SIG-M5 treated with dmso at 0.1 percent for 504 hours (cell line): Measurements from ENCODE around the gene COX14.
A peak's percentile ranks its signal among the peaks of the same experiment; 100 is the strongest.

Source experiments
- DNase-seq: peaks from one replicate; lab custom pipeline; 2025; ENCODE audit not compliant: unreplicated experiment; lab: John Stamatoyannopoulos, UW

Gene COX14

DNA sequence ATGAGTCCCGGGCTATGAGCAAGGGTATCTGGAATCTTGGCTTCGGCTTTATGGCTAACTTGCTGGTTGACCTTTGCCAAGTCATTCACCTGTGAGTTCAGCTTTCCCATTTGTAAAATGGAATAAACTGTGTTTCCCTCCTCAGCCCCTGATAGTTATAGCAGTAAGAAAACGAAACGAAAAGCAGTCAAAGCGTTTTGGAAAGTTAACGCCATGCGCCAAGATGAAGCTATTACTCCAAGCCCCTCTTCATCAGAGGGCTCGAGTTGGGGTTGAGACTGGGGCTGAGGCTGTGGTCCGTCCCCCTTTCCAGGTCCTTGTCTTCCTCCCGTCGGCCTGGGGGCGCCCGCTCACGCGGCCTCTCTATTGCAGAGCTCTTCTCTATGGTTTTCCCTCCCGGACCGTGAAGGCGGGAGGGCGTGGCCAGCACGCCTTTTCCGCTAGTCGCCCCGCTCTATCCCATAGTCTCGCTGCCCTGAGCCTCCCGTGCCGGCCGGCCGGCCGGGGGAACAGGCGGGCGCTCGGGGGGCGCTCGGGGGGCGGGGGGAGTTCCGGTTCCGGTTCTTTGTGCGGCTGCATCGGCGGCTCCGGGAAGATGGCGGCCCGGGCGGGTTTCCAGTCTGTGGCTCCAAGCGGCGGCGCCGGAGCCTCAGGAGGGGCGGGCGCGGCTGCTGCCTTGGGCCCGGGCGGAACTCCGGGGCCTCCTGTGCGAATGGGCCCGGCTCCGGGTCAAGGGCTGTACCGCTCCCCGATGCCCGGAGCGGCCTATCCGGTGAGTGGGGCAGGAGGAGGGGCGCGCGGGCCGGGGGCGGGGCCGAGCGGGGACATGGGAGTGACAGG lies 27.0 kb upstream of the COX14 start, which contains the start of gene SMARCD1:
TSS of gene SMARCD1 (plus strand) at position 568 of the 840 bp plus-strand sequence. CDS start at position 596, 28 bp downstream.
- DNase-seq, result peak; percentile 95

DNA sequence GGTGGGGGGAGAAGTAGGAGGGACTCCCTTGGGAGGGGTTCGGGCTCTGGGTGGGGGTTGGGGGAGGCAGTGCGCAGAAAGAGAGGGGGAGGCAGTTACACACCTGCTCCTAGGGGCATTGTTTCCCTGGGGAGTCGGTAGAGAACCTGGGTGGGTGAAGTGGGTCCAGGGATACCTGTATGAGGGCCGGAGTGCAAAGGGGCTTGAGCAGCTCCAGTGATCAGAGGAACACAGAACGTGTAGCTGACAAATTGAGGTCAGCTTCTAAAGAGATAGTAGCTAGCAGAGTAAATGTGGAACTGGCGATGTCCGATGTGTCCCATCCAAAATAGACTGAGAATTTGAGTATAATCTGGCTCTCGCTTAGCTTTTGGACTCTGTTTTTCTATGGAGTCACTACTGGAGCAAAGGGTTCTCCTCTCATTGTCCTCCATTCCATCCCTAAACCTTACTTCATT lies 26.4 kb upstream of the COX14 start:
- no peak for DNase-seq

DNA sequence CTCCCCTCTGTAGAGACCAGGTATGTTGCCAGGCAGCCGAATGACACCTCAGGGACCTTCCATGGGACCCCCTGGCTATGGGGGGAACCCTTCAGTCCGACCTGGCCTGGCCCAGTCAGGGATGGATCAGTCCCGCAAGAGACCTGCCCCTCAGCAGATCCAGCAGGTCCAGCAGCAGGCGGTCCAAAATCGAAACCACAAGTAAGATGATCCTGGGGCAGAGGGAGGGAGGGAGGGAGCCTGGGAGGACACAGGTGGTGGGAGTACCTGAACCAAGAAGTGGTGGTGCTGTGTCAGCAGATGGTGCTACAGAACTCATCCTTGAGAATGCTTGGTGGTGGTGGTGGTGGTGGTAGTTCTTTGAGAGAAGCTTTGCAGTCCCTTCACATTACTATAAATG lies 25.9 kb upstream of the COX14 start:
- no peak for DNase-seq

DNA sequence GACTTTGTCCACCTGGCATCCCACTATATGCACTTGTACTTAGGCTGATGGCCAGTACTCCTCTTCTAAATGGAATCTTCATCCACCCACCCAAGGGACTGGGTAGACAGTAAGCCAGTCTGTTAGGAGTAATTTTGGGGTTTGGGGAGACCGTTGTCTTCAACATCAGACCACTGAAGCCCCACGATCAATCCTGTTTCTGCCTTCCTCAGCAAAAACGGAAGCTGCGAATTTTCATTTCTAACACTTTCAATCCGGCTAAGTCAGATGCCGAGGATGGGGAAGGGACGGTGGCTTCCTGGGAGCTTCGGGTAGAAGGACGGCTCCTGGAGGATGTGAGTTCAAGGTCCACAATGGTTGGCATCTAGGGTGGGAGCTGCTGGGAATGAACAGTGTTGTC lies 24.9 kb upstream of the COX14 start:
- DNase-seq, result no peak

DNA sequence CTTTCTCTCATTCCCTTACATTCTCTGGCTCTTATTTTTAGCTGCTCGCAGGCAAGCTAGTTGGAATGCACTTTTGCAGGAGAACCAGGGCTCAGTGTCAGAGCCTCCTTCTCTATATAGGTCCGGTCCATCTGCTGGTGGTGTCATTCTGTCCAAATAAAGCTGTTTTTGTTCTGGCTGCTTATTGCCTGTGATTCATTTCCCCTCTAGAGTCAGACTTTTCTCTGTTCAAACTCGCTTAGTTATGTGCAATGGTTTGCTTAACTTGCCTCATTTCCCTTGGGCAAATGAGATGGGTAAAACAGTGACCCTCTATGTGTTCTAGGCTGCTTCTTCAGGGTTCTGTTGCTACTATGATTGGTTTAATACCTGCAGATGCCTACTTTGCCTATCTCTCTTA lies 24.0 kb upstream of the COX14 start:
- DNase-seq, result no peak

DNA sequence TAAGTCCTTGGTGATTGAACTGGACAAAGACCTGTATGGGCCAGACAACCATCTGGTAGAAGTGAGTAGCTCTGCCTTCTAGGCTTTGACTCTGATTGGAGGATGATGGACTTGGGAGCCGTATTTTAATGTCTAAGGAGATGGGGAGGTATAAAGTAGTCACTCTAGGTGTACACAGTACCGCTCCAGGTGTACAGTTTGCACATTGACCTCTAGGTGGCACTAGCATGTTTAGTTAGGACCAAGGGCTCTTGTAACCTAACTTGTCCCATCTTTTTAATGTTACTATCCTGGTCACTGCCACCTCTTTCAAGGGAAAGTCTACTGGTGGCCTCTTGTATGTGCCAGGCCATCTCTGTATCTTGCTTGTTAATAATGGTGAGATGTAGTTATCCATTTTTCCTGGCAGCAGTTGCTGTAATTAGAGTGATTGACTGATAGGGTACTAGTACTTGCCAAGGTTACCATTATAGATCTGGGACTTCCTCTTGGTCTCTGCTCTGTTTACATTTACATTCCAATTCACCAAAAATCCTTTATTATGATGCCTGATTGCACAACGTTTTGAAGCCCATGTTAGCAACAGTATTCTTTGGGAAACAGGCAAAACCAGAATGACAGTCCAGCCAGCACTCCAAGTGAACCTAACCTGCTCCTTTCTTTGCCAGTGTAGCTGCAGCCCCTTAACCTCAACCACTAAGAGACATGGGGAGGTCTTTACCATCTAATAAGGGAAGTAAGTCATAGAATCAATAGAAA lies 23.3 kb upstream of the COX14 start:
- peak; percentile 62 for DNase-seq

DNA sequence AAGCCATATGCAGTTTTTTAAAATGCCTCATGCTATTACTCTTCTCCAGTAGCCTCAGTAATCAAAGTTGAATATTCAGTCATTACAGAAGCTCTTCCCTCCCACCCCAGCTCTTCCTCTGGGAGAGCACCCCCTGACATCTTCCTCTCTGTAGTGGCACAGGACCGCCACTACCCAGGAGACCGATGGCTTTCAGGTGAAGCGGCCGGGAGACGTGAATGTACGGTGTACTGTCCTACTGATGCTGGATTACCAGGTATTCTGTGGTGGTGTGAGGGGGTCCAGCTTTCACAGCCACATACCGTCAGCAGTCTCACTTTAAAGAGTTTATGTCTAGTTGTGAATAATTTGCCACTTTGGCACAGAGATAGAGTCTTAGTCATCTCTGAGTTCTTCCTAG lies 22.3 kb upstream of the COX14 start:
- DNase-seq, result no peak

DNA sequence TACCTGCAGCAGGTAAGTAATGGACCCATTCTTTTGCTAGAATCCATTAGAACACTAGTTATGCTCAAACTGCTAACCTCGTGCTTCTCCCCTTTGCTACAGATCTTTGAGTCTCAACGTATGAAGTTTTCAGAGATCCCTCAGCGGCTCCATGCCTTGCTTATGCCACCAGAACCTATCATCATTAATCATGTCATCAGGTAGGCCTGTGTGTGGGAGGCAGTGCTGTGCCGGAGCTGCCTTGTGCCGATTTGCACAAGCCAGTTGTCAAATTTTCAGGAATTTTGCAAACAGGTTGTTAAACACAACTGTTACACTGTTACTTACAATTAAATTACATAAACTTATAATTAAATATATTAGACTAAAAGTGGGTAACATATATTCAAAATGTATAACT lies 21.6 kb upstream of the COX14 start:
- DNase-seq, result no peak

DNA sequence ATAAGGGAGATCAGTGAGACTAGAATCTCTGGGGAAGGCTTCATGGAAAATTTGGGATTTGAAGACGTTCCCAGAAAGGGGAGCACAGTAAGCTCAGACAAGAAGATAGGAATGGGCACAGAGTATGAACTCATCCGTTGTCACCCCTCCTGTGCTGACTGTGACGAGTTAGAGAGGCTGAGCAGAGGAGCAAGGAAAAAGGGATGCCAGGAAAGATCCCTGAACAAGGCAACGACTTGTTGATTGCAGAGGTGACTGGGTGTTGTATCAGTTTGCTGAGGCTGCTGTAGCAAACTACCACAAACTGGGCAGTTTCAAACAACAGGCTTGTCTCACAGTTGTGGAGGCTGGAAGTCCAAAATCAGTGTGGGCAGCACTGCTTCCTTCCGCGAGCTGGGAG lies 14.1 kb upstream of the COX14 start:
- no peak for DNase-seq

DNA sequence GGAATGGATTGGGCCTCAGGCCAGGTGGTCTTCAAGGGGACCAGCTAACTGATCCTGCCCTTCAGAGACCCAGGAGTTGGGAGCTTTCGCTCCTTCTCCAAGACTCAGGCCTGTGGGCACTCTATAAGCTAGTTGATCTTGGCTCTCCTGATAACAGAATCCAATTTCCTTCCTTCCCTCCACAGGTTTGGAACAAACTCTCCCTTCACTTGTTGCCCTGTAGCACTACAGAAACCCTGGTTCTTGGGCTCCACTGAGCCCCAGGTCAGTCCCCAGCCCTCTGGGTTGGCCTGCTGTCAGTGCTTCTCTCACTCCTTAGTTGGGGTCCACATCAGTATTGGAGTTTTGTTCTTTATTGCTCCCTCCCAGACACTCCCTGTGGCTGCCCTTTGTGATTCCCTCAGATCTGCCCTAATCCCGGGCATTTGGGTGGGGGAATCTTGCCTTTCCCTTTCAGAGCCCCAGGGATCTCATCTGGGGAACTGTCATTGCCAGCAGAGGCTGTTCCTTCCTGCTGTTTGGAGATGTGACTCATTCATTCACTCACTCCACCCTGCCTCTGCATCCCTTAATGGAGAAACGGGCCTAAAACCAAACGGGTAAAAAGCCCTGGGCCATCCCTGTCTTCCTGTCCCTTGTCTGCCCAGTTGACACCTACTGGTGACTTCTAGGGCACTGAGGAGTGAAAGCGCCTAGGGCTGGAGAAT lies 12.6 kb upstream of the COX14 start:
- DNase-seq, result no peak

DNA sequence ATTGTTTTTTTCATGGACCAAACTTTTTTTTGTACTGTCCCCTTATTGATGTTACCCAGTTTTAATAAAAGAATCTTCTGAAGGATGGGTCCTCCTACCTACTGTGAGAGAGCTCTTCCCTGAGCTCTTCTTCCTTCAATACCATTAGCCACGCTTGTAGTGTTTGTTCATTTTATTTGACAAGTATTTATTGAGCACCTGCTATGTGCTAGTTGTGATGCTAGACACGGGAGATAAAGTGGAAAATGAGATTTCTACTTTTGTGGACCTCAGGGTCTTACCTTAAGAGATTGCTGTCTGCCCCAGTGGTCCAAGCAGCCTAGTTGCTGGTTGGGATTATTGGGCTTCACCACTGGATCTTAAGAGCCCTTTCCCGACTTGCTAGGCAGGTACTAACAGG lies 11.5 kb upstream of the COX14 start:
- no peak for DNase-seq

DNA sequence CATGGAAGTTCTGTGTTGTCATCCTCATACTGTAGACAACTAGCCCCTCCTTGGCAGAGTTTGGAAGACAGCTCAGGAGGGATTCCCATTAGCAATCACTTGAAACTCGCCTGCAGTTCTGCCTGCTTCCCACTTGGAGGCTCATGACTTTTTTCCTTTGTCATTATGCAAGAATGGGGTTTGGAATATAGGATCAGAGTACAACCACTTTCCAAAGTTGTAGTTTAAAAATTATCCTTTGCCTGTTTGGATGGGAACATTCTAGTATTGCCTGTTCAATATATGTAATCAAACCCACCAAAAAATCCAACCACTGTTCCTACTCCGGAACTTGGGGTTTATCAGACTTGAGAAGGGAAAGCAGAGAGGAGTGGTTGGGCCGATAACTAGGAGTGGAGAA lies 10.4 kb upstream of the COX14 start:
- DNase-seq, result peak; percentile 20

DNA sequence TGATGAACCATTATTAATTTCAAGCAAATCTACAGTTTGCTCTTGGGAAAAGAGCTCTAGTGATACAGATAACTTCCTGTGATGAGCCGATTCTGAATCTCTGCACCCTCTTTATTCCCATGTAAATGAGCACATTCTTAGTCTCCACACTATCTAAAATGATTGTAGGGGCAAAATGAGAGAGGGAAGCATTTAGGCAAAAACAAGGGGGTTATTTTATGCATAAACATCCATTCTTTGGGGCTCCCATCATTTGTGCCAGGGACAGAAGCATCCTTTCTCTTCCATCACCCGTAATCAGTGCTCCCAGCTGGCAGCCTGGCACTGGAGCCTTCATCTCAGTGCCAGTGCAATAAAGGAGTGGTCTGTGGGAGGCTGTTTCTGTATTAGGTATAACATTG lies 9.9 kb upstream of the COX14 start:
- DNase-seq, result no peak

DNA sequence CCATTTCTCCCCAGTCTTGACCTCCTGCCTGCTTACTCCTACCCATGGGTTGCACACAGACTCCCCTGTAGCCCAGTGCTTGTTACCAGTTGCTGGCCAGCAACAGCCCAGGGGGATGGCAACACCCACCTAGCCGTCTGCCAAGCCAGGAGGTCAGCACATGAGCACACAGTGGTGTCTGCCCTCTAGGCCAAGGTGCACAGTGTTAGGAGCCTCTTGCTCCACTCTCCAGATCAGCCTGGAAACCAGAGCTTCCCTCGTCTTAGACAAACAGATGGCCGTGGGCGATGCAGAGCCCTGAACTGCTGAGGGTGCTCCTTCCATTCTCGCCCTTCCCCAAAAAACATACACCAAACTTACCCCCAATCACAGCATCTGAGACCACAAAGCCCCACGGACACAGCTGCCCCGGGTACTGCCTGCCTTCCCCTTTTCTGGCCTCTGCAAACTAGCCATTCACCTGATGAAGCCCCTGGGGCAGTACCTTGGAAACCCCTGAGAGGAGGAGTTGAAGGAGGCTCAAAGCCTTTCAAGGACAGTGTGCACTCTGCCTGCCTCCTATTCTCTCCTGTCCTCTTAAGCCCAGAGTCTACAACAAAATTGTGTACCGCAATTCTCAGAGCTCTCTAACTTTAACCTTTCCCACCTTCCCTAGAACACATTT lies 9.3 kb upstream of the COX14 start:
- no peak for DNase-seq

DNA sequence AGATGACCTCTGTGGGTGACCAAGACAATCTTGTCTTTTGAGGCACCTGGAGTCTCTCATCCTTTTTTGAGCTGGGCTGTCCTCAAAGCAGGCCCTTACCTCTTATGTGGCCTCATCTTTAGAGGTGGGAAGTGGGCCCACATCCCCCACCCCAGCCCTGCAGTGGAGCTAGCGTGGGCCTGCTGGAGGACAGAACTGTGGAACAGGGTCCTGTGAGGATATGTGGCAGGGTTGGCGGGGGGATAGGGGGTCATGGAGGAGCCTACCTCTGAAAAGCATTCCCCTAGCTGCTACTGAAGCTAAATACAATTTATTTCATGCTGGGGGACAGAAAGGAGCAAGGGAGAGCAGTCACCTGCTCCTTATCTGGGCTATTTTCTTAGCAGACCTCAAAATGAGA lies 8.7 kb upstream of the COX14 start:
- DNase-seq, result no peak

DNA sequence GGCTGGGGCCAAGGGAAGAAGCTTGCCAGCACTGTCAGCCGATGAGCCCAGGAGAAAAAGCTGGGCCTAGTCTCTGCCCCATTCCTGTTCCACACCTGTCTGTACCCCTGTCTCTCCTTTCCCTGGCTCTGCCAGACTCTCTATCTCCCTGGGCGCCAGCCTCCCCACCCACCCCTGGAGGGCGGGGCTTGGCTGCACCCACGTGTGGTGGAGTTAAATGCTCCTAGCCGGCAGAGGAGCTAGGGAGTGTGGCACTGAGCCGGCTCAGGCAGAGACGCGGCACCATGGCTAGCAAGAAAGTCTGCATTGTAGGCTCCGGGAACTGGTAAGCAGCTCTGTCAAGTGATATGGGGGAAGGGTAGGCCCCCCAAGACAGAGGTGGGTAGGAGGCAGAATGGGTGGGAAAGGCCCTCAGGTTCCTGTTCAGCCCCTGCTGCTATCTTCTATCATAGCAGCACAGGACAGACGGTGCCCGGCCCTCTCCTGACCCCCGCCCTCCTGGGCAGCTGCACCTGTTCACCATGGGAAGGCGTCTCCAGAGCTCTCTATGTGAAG lies 8.2 kb upstream of the COX14 start, which contains the start of gene GPD1:
TSS of gene GPD1 (plus strand) at position 242 of the 555 bp plus-strand sequence. CDS start at position 285, 43 bp downstream.
- DNase-seq, result peak; percentile 22

DNA sequence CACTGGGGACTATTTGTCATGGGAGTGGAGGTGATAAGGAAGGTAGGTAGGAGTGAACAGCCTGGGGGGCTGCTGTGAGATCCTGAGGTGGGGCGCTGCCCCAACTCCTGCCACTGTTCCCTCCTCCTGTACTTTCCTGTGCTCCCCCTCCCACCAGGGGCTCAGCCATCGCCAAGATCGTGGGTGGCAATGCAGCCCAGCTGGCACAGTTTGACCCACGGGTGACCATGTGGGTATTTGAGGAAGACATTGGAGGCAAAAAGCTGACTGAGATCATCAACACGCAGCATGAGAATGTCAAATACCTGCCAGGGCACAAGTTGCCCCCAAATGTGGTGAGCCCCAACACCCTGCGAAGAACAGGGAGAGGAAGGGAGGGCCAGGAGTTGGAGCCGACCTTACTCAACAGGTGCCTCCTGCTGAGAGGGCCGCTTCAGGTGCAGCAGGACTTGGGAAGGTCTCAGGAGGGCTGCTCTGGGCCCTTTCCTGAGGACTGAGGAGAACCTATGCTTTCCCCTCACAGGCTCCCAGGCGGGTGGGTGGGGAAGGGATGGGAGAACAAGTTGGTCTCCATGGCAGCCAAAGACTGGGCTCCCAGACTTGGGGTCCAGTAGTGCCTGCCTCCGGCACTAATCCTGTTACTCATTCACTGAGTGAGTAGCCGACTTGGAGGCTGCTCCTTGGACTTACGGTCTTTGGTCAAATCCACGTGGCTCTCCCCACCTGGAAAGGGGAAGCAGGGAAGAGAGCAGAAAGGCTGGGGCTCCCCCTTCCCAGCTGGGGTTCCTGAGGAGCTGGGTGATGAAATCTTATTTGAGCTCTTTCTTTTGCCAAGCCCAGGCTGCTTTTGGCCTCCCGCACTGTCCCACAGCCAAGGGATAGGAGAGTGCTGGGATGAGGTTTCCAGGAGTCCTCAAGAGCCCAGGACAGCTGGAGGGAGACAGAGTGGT lies 7.3 kb upstream of the COX14 start:
- no peak for DNase-seq

DNA sequence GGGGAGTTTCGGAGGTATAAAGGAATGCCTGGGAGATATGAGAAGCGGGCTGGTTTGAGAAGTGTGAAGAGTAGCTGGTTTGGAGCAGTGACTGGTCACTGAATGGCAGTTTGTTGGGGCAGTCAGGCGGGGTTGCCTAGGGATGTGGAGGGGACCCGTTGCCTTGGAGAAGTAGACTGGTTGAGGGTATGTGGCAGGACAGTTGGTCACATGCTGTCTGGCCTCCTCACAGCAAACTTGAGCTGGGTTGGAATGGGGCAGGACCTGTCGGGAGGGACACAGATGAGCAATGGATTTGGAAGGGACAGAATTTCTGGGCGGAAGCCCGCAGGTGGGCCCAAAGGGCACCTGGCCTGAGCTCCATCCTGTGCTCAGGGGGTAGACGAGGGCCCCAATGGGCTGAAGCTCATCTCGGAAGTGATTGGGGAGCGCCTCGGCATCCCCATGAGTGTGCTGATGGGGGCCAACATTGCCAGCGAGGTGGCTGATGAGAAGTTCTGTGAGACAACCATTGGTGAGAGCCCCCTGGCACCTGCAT lies 6.1 kb upstream of the COX14 start:
- no peak for DNase-seq

DNA sequence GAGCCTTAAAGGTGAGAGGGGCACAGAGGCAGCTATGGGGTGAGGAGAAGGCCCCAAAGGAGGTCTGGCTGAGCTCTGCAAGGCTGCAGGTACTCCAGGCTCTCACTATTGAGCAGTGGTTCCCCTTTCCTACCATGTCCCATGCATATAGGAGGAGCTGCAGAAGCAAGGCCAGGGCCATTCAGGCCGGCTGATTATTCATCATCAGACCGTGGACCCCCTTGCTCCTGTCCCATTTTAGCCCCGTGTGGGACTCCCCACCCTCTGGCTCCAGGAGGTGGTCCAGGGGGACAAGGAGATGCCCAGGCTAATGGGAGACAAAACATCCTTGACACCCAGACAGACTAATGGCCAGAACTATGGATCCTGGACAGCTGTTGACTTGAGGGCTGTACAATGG lies 5.1 kb upstream of the COX14 start:
- no peak for DNase-seq
